NCI-H2227 treated with DMSO at 0.1 percent for 48 hours (cell line): ENCODE measurements around the gene LRBA.

Experiments used
- DNase-seq: peaks from one replicate; lab custom pipeline; 2025; lab: John Stamatoyannopoulos, UW

Gene LRBA

GRCh38 chr4:150366487-150366999, 648.5 kb downstream of the LRBA start:
- DNase-seq: peak; percentile 52

DNA sequence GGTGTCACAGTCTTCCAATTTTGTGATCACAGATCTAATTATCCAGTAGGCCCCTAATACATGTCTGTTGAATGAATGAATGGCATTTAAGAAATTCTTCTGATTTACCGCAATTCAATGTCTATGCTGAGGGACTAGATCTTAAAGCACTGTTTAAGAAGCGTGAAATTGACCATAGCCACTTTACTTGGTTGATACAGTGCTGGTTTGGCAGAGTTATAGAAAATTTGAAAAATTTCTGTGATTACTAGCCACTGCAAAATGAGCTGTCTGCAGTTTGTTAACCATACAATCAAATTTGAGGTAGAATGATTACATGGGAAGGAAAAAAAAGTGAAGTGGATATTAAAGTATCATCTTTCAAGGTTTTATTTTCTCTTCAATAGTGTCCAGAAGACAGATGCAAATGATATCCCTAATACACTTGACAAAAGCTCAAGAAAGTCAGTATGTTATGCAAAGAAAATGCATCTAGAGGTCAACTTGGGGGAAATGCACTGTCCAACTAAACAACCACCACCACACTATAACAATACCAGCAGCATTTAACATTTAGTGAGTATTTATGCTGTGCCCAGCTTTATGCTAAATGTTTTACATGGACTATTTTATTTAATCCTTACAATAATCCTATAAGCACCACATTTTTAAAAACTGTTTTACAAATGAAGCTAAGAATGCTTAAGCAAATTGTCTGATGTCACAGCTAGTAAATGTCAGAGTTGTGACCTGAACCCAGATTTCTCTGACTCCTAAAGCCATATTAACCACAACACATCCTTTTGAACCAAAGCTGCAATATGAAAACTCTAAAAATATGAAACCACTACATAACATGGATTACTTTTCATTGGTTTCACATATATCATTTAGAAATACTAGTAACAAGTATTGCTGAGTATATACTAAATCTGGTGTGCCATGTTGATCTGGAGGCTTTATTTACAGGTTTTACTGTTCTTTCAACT, 651.1 kb downstream of the LRBA start:
- no peak for DNase-seq

GRCh38 chr4:150358691-150359090, 656.4 kb downstream of the LRBA start:
- no peak for DNase-seq

GRCh38 chr4:150357829-150358228, 657.3 kb downstream of the LRBA start:
- no peak for DNase-seq

- DNase-seq: no peak
These were observed 659.1 kb downstream of the LRBA start for GRCh38 chr4:150355858-150356455.

- DNase-seq: no peak
These were observed 659.7 kb downstream of the LRBA start for GRCh38 chr4:150355418-150355817.

- no peak for DNase-seq
These were observed 660.8 kb downstream of the LRBA start for GRCh38 chr4:150354214-150354796.

DNA sequence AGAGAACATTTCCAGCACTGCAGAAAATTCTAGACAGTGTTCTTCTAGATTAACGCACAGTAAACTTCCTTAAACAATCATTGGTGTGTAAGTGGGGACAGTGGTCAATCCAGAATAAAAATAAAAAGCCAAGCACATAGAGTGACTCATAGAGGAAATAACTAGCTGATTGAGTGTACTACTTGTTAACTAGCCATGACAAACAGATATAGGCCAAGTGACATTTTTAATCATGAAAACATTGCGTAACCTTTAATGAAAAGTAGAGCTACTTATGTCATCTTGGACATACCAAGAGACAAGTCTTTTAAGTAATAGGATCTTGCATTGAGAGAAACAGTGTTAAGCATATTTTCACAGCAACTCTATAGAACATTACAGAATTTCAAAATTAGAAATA, 667.0 kb downstream of the LRBA start:
- no peak for DNase-seq

DNA sequence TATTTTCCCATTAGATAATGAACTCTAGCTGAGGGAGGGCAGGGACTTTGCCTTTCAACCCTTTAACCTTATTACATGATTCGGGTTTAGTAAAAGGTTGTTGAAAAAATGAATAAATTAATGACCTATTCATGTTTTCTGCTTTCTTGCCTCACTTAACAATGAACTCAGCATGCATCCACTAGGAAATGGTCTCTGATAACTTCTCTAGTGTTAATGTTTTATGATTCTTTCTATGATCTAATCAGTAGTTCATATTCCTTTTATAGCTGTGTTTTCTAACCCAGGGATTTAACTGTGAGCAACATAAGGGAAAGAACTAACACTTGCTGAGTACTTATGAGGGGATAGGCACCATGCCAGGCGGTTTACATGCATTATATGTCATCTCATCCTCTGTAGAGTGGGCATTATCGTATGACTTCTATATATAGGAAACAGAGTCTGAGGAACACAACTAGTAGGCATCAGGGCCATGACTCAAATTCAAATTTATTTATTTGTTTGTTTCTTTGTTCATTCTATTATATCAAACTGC, 669.8 kb downstream of the LRBA start:
- DNase-seq: no peak

- DNase-seq: no peak
These were observed 671.3 kb downstream of the LRBA start for GRCh38 chr4:150343796-150344195.

- no peak for DNase-seq
These were observed 672.1 kb downstream of the LRBA start for GRCh38 chr4:150342945-150343344.

DNA sequence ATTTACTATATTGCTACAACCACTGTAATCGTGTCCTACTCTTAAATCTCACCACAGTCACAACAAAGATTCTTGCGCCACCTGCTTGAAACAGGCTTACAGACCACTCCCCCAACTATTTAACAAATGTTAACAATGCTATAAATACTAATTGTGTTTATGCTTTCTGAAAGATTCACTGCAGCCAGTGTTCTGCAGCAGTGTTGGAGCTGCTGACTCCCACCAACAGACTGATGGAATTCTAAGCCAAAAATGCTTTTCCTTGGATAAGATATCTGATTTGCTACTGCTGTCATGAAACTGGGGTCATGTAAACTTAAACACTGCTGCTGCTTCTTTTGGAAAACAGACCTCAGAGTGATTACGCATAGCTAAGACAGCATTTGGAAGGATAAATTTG, 677.4 kb downstream of the LRBA start:
- DNase-seq: no peak

DNA sequence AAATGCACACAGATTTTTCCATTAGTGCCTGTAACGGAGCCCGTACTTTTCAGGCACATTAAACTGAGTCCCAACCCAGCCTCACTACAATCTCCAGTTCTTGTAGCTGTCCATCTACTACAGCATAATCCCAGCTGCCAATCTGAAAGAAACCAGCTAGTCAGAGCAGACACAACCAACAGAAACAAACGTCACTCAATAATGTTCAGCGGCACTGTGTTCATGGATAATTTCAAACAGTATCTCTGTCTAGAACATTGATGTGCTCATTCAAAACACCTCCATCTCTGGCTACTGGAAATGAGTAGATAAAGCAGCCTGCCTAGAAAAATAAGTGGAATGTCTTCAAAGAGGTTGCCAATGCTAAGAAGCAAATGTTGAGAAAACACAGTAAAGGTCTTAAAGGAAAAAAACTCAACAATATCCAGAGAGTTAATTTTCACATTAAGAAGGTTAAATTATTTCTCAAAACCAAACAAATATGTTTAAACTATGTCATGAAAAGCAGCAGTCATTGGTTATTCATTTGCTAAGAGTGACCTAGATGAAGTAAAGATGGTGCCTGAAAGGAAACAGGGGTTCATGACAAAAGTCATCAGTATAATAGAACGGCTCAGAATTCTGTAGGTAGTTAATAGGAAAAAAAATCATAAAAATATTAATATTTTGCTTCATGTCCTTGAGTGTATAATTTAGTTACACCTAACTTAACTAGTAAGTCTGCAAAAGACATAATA, 678.2 kb downstream of the LRBA start:
- no peak for DNase-seq

- DNase-seq: no peak
These were observed 682.1 kb downstream of the LRBA start for GRCh38 chr4:150332961-150333360.

DNA sequence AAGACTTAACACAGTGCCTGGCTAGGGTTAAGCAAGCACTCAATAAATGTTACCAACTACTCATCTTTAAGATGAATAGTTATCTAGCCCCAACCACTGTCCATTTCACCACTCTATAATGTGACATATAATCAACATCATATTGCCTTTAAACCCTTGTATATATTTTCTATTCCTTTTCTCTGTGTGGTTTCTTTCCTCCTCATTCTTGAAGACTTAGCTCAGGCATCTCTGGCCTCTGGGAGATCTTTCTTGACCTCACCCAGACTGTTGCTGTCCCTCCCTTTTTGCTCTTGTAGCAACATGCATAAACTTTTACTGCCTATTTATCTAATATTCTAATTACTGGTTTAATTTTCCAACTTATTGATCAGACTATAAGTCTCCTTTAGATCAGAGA, 683.0 kb downstream of the LRBA start:
- no peak for DNase-seq

DNA sequence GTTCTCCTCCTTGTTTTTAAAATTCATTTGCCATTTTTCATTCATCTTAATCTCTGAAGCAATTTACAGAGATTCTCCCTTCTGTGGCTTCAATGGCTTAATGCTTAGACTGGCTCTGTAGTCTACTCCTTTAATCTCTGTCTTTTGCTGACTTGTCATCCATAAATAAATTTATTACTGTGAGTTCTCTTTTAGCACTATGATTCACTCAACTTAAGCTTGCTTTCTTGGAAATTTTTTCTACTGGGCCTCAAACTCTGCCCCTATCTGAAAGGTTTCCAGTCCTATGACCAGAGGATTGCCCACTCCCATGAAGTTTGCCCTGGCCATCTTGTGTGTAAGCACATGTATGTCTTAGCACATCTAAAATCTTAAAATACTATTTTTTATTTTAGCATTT, 685.7 kb downstream of the LRBA start:
- no peak for DNase-seq

DNA sequence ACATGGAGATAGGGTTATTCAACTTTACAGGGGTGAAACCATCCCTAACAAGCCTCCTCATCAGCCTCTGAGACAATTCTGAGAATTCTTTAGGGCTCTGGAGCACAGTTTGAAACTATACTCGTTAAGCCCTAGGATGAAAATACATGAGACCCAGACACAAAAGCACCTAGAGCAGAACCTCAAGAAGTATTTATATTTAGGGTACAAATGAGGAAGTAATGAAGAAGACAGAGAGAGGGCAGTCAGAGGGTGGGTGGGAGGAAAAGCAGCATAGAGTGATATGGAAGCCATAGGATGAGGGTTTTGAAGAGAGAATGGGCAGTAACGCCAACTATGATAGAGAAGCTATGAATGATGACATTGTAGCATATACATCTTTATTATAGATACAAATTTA, 686.6 kb downstream of the LRBA start:
- DNase-seq: no peak

DNA sequence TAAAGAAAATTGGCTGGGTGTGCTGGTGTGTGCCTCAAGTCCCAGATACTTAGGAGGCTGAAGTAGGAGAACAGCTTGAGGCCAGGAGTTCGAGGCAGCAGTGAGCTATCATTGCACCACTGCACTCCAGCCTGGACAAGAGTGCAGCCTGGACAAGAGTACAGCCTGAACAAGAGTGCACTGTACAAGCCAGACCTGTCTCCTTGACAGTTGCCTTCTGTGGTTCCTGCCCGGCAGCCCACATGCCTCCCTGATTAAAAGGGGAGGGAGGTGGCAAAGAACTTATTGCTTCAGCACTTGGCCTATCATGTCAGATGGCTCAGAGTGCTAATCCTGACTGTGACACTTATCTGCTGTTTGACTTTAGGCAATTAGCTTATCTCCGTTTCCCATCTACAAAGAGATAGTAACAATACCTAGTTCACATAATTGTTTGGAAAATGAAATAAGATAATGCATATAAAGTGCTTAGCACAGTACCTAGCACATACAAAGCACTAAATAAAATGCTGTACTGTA, 687.8 kb downstream of the LRBA start:
- no peak for DNase-seq

GRCh38 chr4:150325872-150326271, 689.2 kb downstream of the LRBA start:
- no peak for DNase-seq

- DNase-seq: no peak
These were observed 691.4 kb downstream of the LRBA start for GRCh38 chr4:150323406-150324325.

DNA sequence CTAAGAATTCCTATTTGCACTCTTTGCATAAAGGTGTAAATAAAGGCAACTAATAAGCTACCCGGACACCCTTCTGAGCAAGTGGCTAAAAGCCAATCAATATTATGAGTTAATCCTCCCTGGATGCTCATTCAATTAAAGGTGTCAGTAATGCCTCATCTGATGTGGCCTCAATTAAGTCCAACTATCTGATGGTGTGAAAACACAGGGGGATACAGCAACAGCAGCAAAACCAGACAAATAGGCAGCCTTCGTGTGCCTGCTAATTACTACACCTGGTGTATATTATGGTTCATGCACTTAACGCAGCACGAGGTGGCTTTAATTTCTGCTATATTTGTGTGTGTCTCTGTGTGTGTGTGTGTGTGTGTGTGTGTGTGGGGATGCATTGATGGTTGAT, 692.4 kb downstream of the LRBA start:
- DNase-seq: no peak
